PFSK-1 (cell line): ENCODE results near the gene UMODL1.

Experiments used
- POLR2AphosphoS5 ChIP-seq: IDR thresholded peaks from 2 replicates; pipeline ENCODE4 v1.6.1; 2012; ENCODE audit warnings: low read depth, mild to moderate bottlenecking, control low read depth, low read length, moderate library complexity
- SIN3A ChIP-seq: IDR thresholded peaks from 2 replicates; pipeline ENCODE4 v1.6.1; 2012; ENCODE audit warnings: mild to moderate bottlenecking, low read length, moderate library complexity, borderline replicate concordance; ENCODE audit not compliant: insufficient read depth
- TAF1 ChIP-seq: IDR thresholded peaks from 2 replicates; pipeline ENCODE4 v1.6.1; 2012; ENCODE audit warnings: low read length, control low read depth, borderline replicate concordance; ENCODE audit not compliant: insufficient read depth

GRCh38 chr21:42107177-42107880, 36.2 kb downstream of the UMODL1 start:
- TF ChIP-seq POLR2AphosphoS5 = no peak
- TF ChIP-seq TAF1 = no peak
- TF ChIP-seq SIN3A = no peak
